COLO668 (cell line): Measurements from ENCODE around the gene CCNA2.

Experiments used
- DNase-seq: peaks from one replicate; lab custom pipeline; 2025; ENCODE audit not compliant: unreplicated experiment; lab: John Stamatoyannopoulos, UW

The CCNA2 gene

GRCh38 chr4:121806411-121806810, 17.3 kb downstream of the CCNA2 start:
- DNase-seq, result no peak

- no peak for DNase-seq
Measured at GRCh38 chr4:121801715-121802075, 22.0 kb downstream of the CCNA2 start.

- DNase-seq, result peak; percentile 94
Measured at GRCh38 chr4:121800961-121801714, 22.5 kb downstream of the CCNA2 start, which contains the start of gene EXOSC9. Gene EXOSC9, plus strand, starts transcription at chr4:121801323. Its CDS starts 102 bp downstream, at chr4:121801425.

GRCh38 chr4:121800638-121800960, 23.1 kb downstream of the CCNA2 start:
- no peak for DNase-seq

DNA sequence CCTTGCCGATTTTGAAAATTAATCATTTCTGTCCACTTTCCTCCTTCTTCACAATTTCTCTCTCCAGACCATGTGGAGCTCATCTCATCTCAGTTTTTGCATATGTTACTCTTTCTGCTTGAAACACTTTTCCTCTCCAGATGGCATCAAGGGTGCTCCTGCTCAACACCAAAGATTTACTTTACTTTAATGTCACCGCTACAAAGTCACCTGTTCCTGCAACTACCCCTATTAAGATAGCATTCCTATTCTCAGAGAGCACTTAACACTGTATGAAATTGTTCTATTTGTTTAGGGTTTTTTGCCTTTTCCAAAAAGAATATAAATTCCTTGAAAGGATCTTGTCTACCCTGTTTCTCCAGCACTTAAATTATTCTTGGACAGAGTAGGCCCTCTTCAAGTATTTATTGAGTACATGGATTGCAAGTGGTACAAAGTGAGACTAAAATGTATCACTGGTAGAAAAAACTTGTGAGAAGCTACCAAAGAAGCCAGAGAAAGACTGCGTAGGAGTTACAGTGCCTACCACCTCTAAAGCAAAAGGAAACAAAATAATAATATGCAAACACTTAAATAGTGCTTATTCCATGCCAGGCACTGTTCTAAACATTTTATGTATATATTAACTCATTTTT, 23.7 kb downstream of the CCNA2 start:
- DNase-seq, result no peak

DNA sequence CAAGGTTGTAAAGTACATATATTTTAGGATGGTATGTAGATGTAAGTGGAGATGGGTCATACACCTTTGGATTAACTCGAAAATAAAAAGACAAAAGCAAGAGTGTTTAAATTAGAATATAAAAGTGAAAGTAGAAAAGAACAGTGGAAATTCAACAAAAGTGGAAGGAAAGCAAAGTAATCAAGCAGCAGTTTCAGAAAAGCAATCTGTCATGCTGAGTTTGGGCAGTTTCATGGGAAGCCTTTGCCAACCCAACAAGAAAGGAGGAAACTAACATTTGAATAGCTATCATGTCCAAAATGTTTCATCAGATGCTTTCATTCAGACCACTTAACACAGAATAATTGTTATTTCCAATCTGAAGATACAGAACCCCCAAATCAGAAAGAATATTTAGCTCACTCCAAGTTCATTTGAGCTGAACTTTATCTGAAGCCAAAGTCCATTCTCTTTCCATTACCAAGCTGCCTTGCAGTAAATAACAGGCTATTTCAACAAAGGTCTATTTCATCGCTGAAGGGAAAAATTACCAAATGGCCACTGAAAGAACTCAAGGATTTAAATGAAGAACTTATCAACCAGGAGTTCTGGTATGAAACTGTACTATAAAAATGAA, 24.4 kb downstream of the CCNA2 start:
- DNase-seq, result no peak

DNA sequence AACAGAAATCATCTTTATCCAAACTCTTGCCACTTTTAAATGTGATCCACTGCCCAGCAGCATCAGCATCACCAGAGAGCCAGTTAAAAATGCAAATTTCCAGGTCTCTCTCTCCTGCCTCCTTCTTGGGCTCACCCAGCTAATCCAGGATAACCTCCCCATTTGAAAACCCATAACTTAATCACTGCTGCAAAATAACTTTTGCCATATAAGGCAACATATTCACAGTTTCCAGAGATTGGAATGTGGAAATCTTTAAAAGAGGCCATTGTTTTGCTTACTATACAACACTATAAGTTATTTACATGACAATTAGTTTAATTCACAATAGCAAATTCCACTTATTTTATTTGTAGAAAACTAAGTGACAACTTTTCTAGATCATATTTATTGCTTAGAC, 27.4 kb downstream of the CCNA2 start:
- DNase-seq, result no peak

DNA sequence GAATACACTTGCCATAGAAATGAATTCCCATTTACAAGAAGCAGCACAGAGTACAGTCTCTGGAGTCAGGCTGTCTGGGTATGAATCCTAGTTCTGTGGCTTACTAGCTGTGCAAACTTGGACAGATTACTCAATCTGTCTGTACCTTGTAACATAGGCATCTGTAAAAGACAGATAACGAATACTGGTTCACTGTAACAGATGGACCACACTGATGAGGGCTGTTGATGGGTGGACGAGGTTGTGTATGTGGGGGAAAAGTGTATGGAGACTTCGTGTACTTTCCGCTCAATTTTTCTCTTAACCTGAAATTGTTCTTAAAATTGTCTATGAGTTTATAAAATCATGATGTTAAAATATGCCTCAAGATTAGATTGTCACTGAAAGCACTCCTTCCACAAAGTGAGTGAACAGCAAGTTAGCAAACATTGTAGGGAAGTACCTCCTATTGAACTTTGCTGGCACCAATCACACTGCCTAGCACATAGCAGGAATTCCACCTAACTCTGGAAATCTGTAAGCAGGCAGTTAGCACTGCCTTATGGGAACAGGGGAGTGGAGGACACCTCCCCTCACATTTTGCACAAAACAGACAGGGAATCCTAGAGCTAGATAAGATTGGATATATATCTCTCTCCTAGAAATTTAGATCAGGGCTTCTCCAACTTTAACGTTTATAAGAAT, 29.0 kb downstream of the CCNA2 start:
- DNase-seq, result no peak

GRCh38 chr4:121792966-121793365, 30.7 kb downstream of the CCNA2 start:
- no peak for DNase-seq

DNA sequence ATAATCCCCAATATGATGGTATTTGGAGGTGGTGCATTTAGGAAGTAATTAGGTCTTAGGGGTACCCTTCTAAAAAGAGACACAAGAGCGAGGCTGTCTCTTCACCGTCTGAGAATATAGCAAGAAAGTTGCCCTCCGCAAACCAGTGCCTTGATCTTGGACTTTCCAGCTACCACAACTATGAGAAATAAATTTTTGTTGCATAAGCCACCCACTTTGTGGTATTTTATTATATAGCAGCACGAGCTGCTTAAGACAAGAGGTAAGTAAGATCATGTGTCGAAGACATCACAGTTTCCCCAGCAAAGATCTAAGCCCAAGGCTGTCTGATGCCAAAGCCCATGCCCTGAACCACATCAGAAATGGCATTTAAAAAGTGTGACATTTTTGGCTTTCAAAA, 32.2 kb downstream of the CCNA2 start:
- no peak for DNase-seq

GRCh38 chr4:121790976-121791375, 32.7 kb downstream of the CCNA2 start:
- DNase-seq, result no peak

DNA sequence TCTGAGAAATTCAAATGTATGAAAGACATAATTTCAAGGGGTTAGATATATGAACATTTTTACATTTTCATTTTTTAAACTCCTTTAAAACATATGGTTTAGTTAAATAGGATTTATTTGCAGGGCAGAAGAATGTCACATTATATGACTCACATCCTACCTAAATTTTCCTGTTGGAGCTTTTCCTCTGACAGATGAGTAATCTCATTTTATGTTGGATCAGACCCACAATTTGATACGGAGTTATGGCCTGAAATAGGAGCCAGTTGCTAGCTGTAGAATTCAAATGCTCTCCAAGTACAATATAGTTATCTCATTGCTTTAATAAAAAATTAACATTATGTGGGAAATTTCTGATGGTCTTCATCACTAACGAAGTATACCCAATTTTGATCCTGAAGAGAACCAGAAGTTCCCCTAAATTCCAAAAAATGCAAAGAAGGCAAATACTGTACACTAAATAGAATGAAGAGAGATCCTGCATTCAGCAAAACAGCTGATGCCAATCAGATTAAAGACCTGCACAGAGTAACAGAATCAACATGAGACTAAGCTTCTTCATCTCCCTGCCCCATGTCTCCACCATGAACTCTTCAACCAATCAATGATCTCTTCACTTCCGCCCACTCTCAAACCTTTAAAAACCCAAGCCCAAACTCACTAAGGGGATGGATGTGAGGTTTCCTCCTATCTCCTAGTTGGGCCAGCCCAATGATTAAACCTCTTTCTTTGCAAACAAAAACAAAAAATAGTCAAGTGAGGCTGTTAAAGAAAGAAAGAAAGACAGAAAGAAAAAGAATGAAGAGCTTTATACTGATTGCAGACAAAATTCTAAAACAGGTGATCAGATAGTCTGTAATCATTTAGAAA, 33.5 kb downstream of the CCNA2 start:
- no peak for DNase-seq

- no peak for DNase-seq
Measured at GRCh38 chr4:121789455-121789854, 34.2 kb downstream of the CCNA2 start.

GRCh38 chr4:121788896-121789295, 34.8 kb downstream of the CCNA2 start:
- DNase-seq, result no peak

- no peak for DNase-seq
Measured at GRCh38 chr4:121786221-121786620, 37.5 kb downstream of the CCNA2 start.

- DNase-seq, result no peak
Measured at GRCh38 chr4:121785479-121785878, 38.2 kb downstream of the CCNA2 start.

DNA sequence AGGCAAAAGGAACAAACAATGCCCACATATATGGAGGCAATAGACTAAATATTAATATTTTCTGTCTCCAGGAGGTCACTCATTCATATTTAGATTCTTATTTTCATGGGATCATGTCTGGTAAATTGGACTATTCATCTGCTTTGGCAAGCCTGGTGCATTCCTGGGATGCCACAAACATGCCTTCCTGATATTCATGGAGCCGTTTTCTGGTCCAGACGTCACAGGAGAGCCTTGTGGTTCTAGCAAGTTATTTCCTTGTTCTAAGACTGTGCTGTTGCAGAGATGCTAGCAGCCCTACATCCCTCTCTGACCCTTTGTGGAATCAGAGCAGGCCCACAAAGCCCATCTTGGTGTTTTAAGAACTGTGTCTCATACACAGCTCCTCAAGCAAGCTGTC, 38.7 kb downstream of the CCNA2 start:
- no peak for DNase-seq

DNA sequence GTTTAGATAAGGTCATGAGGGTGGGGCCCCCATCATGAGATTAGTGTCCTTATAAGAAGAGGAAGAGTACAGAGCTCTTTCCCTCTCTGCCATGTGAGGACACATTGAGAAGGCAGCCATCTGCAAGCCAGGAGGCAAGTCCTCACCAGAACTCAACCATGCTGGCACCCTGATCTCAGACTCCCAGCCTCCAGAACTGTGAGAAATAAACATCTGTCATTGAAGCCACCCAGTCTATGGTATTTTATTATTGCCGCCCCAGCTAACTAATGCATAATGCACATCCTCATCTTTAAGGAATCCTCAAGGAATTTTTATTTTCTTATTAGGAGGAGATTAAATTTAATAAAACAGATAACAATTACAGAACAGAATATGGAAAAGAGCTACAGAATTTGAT, 39.3 kb downstream of the CCNA2 start:
- DNase-seq, result no peak

DNA sequence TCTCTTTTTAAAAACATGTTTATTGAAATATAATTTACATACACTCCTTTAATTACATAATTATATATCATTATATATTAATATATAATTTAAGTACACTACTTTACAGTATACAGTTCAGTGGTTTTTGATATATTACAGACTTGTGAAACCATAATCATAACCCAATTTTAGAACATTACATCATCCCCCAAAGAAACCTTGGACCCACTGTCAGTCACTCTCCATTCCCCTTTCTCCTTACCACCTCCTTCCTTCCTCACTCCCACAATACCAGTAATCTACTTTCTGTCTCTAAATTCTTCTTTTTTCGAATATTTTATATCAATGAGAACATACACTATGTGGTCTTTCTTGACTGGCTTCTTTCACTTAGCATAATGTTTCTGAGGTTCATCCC, 40.5 kb downstream of the CCNA2 start:
- no peak for DNase-seq

- no peak for DNase-seq
Measured at GRCh38 chr4:121778991-121779628, 44.6 kb downstream of the CCNA2 start.
